B cell (primary cell): Measurements from ENCODE around the gene LYSMD2. TPM values are rescaled to one million over a fixed set of nuclear protein-coding genes. Genes with fewer than 3 reads are reported as not detected.

ENCODE experiments used
- ATAC-seq: fragments of 200-7000 bp; cut with Tn5 transposase; one replicate; pipeline ENCODE4 v1.10.0; 2021; ENCODE audit warnings: low read depth, mild to moderate bottlenecking, moderate number of reproducible peaks, moderate library complexity
- CTCF ChIA-PET: fragments of 350-600 bp; sonication (Branson Sonifier 250); formaldehyde crosslinking; loops from one replicate; lab custom pipeline; 2021; ENCODE audit warnings: antibody characterized with exemption, inconsistent platforms; lab: Charles Lee
- POLR2A ChIA-PET: fragments of 350-600 bp; sonication (Branson Sonifier 250); formaldehyde crosslinking; loops from one replicate; lab custom pipeline; 2021; ENCODE audit warnings: antibody characterized with exemption; lab: Charles Lee
- DNase-seq: peaks from one replicate; pipeline ENCODE4 v3.0.0; 2013
- H2AFZ ChIP-seq: 2 replicates; pipeline ENCODE4 v1.6.1; 2012; ENCODE audit warnings: mild to moderate bottlenecking, low read depth, low read length; ENCODE audit not compliant: insufficient read depth, poor library complexity, severe bottlenecking
- H3K27ac ChIP-seq, 2 donors: 1 replicate in 1 of 2; 2 replicates in 1 of 2; pipeline ENCODE4 v1.5.1; 2012 to 2013; ENCODE audit warnings: low read length in 2 of 2, mild to moderate bottlenecking in 2 of 2, moderate library complexity in 1 of 2
- H3K27me3 ChIP-seq, 4 experiments: fragments of 200-600 bp in 1 of 4; sonication (generic) in 1 of 4; replicated peaks in 1 of 4; 1 replicate in 2 of 4; 2 replicates in 2 of 4; pipeline versions ENCODE4 v1.6.1 to v1.7.0; 2013 to 2016; ENCODE audit warnings: low read length in 3 of 4, mild to moderate bottlenecking in 2 of 4, mixed read lengths in 1 of 4, moderate library complexity in 1 of 4; ENCODE audit not compliant: insufficient read depth in 4 of 4, control insufficient read depth in 3 of 4; ENCODE audit errors: control extremely low read depth in 1 of 4
- H3K36me3 ChIP-seq, 2 experiments: replicated peaks in 1 of 2; 1 replicate in 1 of 2; 2 replicates in 1 of 2; pipeline versions ENCODE4 v1.6.1 to v1.7.1; 2013; ENCODE audit warnings: low read length in 1 of 2; ENCODE audit not compliant: insufficient read depth in 2 of 2, control insufficient read depth in 1 of 2; ENCODE audit errors: control extremely low read depth in 1 of 2, extremely low read depth in 1 of 2
- H3K4me1 ChIP-seq, 2 donors: fragments of 200-600 bp in 1 of 2; sonication (generic) in 1 of 2; 1 replicate in 1 of 2; 2 replicates in 1 of 2; pipeline versions ENCODE4 v1.5.1 to v1.6.1; 2013 to 2017; ENCODE audit warnings: low read length in 2 of 2; ENCODE audit not compliant: control insufficient read depth in 2 of 2, insufficient read depth in 2 of 2
- H3K4me2 ChIP-seq: replicated peaks from 2 replicates; pipeline ENCODE3; 2012; ENCODE audit warnings: mild to moderate bottlenecking, low read depth, low read length; ENCODE audit not compliant: poor library complexity, severe bottlenecking
- H3K4me3 ChIP-seq, 5 experiments: fragments of 200-600 bp in 1 of 5; sonication (generic) in 1 of 5; 1 replicate in 3 of 5; 2 replicates in 2 of 5; pipeline versions ENCODE4 v1.5.1 to v1.7.0; 2011 to 2016; ENCODE audit warnings: low read length in 4 of 5, mild to moderate bottlenecking in 4 of 5, low read depth in 2 of 5, control low read depth in 1 of 5, moderate library complexity in 1 of 5; ENCODE audit not compliant: insufficient read depth in 1 of 5; ENCODE audit errors: control extremely low read depth in 1 of 5, extremely low read depth in 1 of 5
- H3K79me2 ChIP-seq: fragments of 200-600 bp; sonication (generic); one replicate; pipeline ENCODE4 v1.6.0; 2016; ENCODE audit warnings: low read length; ENCODE audit not compliant: control insufficient read depth, insufficient read depth
- H3K9ac ChIP-seq: fragments of 200-600 bp; sonication (generic); 2 replicates; pipeline ENCODE4 v1.6.1; 2017; ENCODE audit warnings: mild to moderate bottlenecking, low read length, moderate library complexity
- H3K9me3 ChIP-seq, 3 donors: one replicate each; pipeline versions ENCODE4 v1.6.1 to v1.7.1; 2013; ENCODE audit warnings: low read length in 2 of 3; ENCODE audit not compliant: control insufficient read depth in 2 of 3, insufficient read depth in 1 of 3; ENCODE audit errors: control extremely low read depth in 1 of 3
- H4K20me1 ChIP-seq: 2 replicates; pipeline ENCODE4 v1.6.0; 2012; ENCODE audit warnings: mild to moderate bottlenecking, low read length; ENCODE audit not compliant: insufficient read depth, control insufficient read depth, poor library complexity, severe bottlenecking
- H3K27ac Mint-ChIP-seq: one replicate; pipeline ENCODE4 v1.8.0; 2021; ENCODE audit warnings: mixed read lengths
- H3K27me3 Mint-ChIP-seq: one replicate; pipeline ENCODE4 v1.8.0; 2021; ENCODE audit warnings: mixed read lengths
- H3K4me1 Mint-ChIP-seq: one replicate; pipeline ENCODE4 v1.8.0; 2021; ENCODE audit warnings: mixed read lengths
- H3K4me3 Mint-ChIP-seq: one replicate; pipeline ENCODE4 v1.8.0; 2021; ENCODE audit warnings: mixed read lengths
- H3K9me3 Mint-ChIP-seq: one replicate; pipeline ENCODE4 v1.8.0; 2022; ENCODE audit warnings: mixed read lengths; ENCODE audit not compliant: insufficient read depth
- EZH2 ChIP-seq: IDR thresholded peaks from 2 replicates; pipeline ENCODE4 v1.6.1; 2012; ENCODE audit warnings: borderline replicate concordance, low read depth, mild to moderate bottlenecking, moderate library complexity, low read length; ENCODE audit not compliant: insufficient read depth, poor library complexity, severe bottlenecking
- WGBS: methylation state at CpG from one replicate; pipeline ENCODE4 v1.1.5; 2013; ENCODE audit warnings: missing lambda C conversion rate; ENCODE audit not compliant: insufficient coverage; 5-methylcytosine and 5-hydroxymethylcytosine counted together
- intact Hi-C: fragments of 100-400 bp; cut with micrococcal nuclease; formaldehyde crosslinking; loops from one replicate; pipeline ENCODE4 v1.10.0; 2022
- polyA plus RNA-seq: library from polyadenylated mRNA; depleted of rRNA; stranded (reverse); fragments of >200 nt; gene quantifications from 2 replicates; pipeline ENCODE4 v1.2.3, GENCODE V29; 2012
- total RNA-seq, 2 donors: library from RNA; stranded (reverse); fragments of 120-200 nt in 1 of 2; gene quantifications; 1 replicate in 1 of 2; 2 replicates in 1 of 2; pipeline versions ENCODE4 v1.2.3 to v1.2.4, GENCODE V29; 2013 to 2022
- TF ChIP-seq, protein P1 (sequence below): fragments of 200-600 bp; IDR thresholded peaks from one replicate; pipeline ENCODE4 v1.8.0; 2022; ENCODE audit warnings: antibody characterized with exemption, mild to moderate bottlenecking

The LYSMD2 gene
- total and polyA plus RNA-seq, 2 donors (not counting 1 experiment from before 2014, with no cell fraction given), result 31.0 to 48.2 TPM

DNA sequence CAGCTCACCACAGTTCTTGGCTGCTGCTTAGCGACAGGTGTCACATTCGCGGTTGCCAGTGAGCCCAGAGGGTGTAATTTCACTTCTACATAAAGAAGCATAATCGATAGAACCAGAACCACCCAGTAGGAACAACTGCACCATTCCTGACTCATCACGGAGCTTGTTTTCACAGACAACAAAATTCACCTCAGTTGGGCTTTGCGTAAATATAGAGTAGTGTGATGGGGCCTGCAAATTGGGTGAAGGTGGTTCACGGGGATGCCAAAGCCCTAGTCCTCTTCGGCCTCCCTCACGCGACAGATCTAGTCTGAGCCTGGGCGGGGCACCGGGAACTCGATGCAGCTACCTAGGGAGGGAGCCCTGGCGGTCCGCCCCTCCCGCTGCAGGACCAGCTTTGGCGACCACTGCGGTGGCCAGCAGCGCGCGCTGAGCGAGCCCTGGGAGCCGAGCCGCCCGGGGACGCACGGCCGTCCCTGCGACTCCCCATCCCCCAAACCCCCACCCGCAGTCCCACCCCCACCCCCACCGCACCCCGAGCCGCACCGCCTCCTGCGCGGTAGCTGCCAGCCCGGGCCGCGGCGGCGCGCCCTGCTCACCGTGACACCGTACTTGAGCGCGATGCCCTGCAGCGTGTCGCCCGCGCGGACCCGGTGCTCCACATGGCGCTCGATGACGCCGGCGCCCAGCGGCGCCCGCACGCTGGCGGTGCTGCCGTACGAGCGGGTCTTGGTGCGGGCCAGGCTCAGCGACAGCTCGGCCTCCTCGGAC is 519 bp downstream of the LYSMD2 start:
- POLR2A ChIA-PET, result interaction anchor here (0.6 to 2.6 kb wide), 3 partner anchors 14 to 43 kb away, joined by 4 to 16 read pairs (median 16); partner anchors contain the start of gene TMOD2
- no peaks in the 10 kb centered on the region for H3K27me3 Mint-ChIP-seq
- intact Hi-C loops, result loop anchor here (1.0 to 10.0 kb wide), 6 partner anchors 11 to 938 kb away; partner anchors contain the start of genes AP4E1, ATOSA, TMOD2 and TMOD3

More for the DNA sequence above, 519 bp downstream of the LYSMD2 start:
- H3K9me3 Mint-ChIP-seq, result no peaks in the 10 kb centered on the region
- Histone ChIP-seq H3K36me3 (peaks cover 0 to 16% of the 10 kb centered on the region in 2 experiments), H3K79me2 (peaks cover 73% of the 10 kb centered on the region), H3K27ac (peak overlapping the region; percentile 74 to 87), H3K9me3 (no peaks in the 10 kb centered on the region), H2AFZ (peak overlapping the region; percentile 74), H3K9ac (peak overlapping the region; percentile 73), H3K4me3 (peak overlapping the region; percentile 68 to 93 (median 73)), H4K20me1 (no peaks in the 10 kb centered on the region), H3K4me2 (peak overlapping the region; percentile 79), H3K4me1 (peaks cover 54 to 59% of the 10 kb centered on the region in 2 donors), H3K27me3 (no peaks in the 10 kb centered on the region)
- peak overlapping the region; percentile 98 for H3K4me3 Mint-ChIP-seq
- TF ChIP-seq, protein P1, sequence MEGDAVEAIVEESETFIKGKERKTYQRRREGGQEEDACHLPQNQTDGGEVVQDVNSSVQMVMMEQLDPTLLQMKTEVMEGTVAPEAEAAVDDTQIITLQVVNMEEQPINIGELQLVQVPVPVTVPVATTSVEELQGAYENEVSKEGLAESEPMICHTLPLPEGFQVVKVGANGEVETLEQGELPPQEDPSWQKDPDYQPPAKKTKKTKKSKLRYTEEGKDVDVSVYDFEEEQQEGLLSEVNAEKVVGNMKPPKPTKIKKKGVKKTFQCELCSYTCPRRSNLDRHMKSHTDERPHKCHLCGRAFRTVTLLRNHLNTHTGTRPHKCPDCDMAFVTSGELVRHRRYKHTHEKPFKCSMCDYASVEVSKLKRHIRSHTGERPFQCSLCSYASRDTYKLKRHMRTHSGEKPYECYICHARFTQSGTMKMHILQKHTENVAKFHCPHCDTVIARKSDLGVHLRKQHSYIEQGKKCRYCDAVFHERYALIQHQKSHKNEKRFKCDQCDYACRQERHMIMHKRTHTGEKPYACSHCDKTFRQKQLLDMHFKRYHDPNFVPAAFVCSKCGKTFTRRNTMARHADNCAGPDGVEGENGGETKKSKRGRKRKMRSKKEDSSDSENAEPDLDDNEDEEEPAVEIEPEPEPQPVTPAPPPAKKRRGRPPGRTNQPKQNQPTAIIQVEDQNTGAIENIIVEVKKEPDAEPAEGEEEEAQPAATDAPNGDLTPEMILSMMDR, result no peak
- no peak for TF ChIP-seq EZH2
- peak; percentile 46 for ATAC-seq
- H3K4me1 Mint-ChIP-seq, result peaks cover 60% of the 10 kb centered on the region
- WGBS, result under 1% methylated on average over 54 of the region's 69 CpGs
- peak; percentile 81 for DNase-seq
- CTCF ChIA-PET, result interaction anchor here (0.5 to 10.8 kb wide), 11 partner anchors 10 to 88 kb away, joined by 3 to 133 read pairs (median 6); no protein-coding TSS in a partner anchor
- H3K27ac Mint-ChIP-seq, result peak overlapping the region; percentile 95
